ENCODE results near the gene CEP164. TPM values are rescaled to one million over a fixed set of nuclear protein-coding genes. Genes with fewer than 3 reads are reported as not detected.

The CEP164 gene
- total and polyA plus RNA-seq, 2 of the 8 experiments (the other 6 are each of a cell fraction or from before 2014, with no cell fraction given): 8.4 to 20.8 TPM

DNA sequence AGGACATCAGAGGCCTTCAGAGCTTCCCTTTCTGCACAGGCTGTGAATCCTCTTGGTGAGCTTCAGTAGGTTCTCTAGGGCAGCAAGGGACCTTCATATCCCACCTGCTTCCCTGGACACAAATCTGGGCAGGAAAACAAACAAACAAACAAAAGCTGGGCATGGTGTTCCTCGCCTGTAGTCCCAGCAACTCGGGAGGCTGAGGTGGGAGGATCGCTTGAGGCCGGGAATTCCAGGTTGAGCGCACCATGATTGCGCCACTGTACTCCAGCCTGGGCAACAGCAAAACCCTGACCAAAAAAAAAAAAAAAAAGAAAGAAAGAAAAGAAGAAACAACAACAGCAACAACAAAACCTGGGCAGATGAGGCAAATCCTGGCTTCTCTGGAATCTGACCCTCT lies 92.9 kb downstream of the CEP164 start (continued):
- TF ChIP-seq, protein P1, sequence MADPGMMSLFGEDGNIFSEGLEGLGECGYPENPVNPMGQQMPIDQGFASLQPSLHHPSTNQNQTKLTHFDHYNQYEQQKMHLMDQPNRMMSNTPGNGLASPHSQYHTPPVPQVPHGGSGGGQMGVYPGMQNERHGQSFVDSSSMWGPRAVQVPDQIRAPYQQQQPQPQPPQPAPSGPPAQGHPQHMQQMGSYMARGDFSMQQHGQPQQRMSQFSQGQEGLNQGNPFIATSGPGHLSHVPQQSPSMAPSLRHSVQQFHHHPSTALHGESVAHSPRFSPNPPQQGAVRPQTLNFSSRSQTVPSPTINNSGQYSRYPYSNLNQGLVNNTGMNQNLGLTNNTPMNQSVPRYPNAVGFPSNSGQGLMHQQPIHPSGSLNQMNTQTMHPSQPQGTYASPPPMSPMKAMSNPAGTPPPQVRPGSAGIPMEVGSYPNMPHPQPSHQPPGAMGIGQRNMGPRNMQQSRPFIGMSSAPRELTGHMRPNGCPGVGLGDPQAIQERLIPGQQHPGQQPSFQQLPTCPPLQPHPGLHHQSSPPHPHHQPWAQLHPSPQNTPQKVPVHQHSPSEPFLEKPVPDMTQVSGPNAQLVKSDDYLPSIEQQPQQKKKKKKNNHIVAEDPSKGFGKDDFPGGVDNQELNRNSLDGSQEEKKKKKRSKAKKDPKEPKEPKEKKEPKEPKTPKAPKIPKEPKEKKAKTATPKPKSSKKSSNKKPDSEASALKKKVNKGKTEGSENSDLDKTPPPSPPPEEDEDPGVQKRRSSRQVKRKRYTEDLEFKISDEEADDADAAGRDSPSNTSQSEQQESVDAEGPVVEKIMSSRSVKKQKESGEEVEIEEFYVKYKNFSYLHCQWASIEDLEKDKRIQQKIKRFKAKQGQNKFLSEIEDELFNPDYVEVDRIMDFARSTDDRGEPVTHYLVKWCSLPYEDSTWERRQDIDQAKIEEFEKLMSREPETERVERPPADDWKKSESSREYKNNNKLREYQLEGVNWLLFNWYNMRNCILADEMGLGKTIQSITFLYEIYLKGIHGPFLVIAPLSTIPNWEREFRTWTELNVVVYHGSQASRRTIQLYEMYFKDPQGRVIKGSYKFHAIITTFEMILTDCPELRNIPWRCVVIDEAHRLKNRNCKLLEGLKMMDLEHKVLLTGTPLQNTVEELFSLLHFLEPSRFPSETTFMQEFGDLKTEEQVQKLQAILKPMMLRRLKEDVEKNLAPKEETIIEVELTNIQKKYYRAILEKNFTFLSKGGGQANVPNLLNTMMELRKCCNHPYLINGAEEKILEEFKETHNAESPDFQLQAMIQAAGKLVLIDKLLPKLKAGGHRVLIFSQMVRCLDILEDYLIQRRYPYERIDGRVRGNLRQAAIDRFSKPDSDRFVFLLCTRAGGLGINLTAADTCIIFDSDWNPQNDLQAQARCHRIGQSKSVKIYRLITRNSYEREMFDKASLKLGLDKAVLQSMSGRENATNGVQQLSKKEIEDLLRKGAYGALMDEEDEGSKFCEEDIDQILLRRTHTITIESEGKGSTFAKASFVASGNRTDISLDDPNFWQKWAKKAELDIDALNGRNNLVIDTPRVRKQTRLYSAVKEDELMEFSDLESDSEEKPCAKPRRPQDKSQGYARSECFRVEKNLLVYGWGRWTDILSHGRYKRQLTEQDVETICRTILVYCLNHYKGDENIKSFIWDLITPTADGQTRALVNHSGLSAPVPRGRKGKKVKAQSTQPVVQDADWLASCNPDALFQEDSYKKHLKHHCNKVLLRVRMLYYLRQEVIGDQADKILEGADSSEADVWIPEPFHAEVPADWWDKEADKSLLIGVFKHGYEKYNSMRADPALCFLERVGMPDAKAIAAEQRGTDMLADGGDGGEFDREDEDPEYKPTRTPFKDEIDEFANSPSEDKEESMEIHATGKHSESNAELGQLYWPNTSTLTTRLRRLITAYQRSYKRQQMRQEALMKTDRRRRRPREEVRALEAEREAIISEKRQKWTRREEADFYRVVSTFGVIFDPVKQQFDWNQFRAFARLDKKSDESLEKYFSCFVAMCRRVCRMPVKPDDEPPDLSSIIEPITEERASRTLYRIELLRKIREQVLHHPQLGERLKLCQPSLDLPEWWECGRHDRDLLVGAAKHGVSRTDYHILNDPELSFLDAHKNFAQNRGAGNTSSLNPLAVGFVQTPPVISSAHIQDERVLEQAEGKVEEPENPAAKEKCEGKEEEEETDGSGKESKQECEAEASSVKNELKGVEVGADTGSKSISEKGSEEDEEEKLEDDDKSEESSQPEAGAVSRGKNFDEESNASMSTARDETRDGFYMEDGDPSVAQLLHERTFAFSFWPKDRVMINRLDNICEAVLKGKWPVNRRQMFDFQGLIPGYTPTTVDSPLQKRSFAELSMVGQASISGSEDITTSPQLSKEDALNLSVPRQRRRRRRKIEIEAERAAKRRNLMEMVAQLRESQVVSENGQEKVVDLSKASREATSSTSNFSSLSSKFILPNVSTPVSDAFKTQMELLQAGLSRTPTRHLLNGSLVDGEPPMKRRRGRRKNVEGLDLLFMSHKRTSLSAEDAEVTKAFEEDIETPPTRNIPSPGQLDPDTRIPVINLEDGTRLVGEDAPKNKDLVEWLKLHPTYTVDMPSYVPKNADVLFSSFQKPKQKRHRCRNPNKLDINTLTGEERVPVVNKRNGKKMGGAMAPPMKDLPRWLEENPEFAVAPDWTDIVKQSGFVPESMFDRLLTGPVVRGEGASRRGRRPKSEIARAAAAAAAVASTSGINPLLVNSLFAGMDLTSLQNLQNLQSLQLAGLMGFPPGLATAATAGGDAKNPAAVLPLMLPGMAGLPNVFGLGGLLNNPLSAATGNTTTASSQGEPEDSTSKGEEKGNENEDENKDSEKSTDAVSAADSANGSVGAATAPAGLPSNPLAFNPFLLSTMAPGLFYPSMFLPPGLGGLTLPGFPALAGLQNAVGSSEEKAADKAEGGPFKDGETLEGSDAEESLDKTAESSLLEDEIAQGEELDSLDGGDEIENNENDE (IDR thresholded peaks at IDR 0.05; ENCODE audit: insufficient replicate concordance, low read length): no peak
- TF ChIP-seq CBX8 (IDR thresholded peaks at IDR 0.05; ENCODE audit: borderline replicate concordance, low read depth, low read length) (no peak), RNF2 (IDR thresholded peaks at IDR 0.05; ENCODE audit: borderline replicate concordance, low read depth, low read length, missing control alignments, poor library complexity, severe bottlenecking) (no peak), RFX5 (IDR thresholded peaks at IDR 0.05; ENCODE audit: borderline replicate concordance, low read depth, low read length) (no peak), SIN3A (conservative IDR thresholded peaks at IDR 0.05 in 1 of 2, IDR thresholded peaks at IDR 0.05 in 1 of 2; ENCODE audit: low read depth in 1 of 2, low read length in 2 of 2) (no peak), TAF7 (optimal IDR thresholded peaks at IDR 0.05; ENCODE audit: borderline replicate concordance, low read depth, low read length) (no peak), RBBP5 (IDR thresholded peaks at IDR 0.05; ENCODE audit: borderline replicate concordance, low read depth, low read length) (no peak)
